T-helper 1 cell treated with Interleukin-12 subunit alpha and Interleukin-12 subunit beta and Interleukin-4 antibody, amounts not matched to agents 30 μg/mL and 1 μg/mL, for 36 hours (primary cell): ENCODE measurements around the gene NF1.
"Not testable (repeated sequence)": the region's sequence is repeated elsewhere in the genome, so short reads cannot be mapped to it uniquely, and the experiment has no call there.

Experiments used
- H3K27ac Mint-ChIP-seq: one replicate; pipeline ENCODE4 v1.8.0; 2021; ENCODE audit warnings: mild to moderate bottlenecking, mixed read lengths
- H3K27me3 Mint-ChIP-seq: one replicate; pipeline ENCODE4 v1.8.0; 2021; ENCODE audit warnings: low read depth, mixed read lengths
- H3K36me3 Mint-ChIP-seq: one replicate; pipeline ENCODE4 v1.8.0; 2021; ENCODE audit warnings: low read depth, mixed read lengths
- H3K4me1 Mint-ChIP-seq: one replicate; pipeline ENCODE4 v1.8.0; 2021; ENCODE audit warnings: low read depth, mixed read lengths
- H3K4me3 Mint-ChIP-seq: one replicate; pipeline ENCODE4 v1.8.0; 2021; ENCODE audit warnings: mild to moderate bottlenecking, moderate library complexity, mixed read lengths
- H3K9me3 Mint-ChIP-seq: one replicate; pipeline ENCODE4 v1.8.0; 2021; ENCODE audit warnings: mixed read lengths

The NF1 gene

GRCh38 chr17:31064707-31065106 is 30.1 kb upstream of the NF1 start:
- peaks cover 2% of the 10 kb centered on the region for H3K4me1 Mint-ChIP-seq
- no peaks in the 10 kb centered on the region for H3K36me3 Mint-ChIP-seq
- no peaks in the 10 kb centered on the region for H3K9me3 Mint-ChIP-seq
- no peak overlapping the region for H3K4me3 Mint-ChIP-seq
- no peak overlapping the region for H3K27ac Mint-ChIP-seq
- peaks cover 6% of the 10 kb centered on the region for H3K27me3 Mint-ChIP-seq

DNA sequence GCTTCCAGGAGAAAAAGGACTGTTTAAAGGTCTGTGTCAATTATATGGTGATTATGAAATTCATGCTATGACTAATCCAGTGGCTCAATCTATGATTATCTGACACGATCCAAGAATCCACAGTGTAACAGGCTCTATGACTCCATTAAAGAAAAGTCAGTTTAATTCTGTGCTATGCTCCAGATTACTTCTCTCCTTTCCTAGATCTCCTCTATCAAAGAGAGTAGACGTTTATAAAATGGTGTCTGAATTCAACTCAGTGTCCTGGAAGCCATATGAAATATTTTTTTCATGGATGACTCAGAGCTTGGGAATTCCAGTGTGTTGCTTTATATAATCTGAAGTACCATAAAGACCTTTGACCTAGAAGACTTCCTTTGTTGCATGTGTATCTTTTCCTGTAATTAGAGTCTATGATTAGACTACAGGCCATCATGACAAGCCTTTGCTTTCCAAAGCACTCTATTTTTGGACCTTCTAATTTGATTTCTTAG is 27.0 kb upstream of the NF1 start:
- H3K36me3 Mint-ChIP-seq: no peaks in the 10 kb centered on the region
- no peaks in the 10 kb centered on the region for H3K4me1 Mint-ChIP-seq
- H3K27me3 Mint-ChIP-seq: peaks cover 6% of the 10 kb centered on the region
- no peak overlapping the region for H3K27ac Mint-ChIP-seq
- no peaks in the 10 kb centered on the region for H3K9me3 Mint-ChIP-seq
- H3K4me3 Mint-ChIP-seq: no peak overlapping the region

- H3K27ac Mint-ChIP-seq: no peak overlapping the region
- H3K4me1 Mint-ChIP-seq: no peaks in the 10 kb centered on the region
- H3K36me3 Mint-ChIP-seq: no peaks in the 10 kb centered on the region
- peaks cover 6% of the 10 kb centered on the region for H3K27me3 Mint-ChIP-seq
- no peak overlapping the region for H3K4me3 Mint-ChIP-seq
- no peaks in the 10 kb centered on the region for H3K9me3 Mint-ChIP-seq
These were observed 26.5 kb upstream of the NF1 start for GRCh38 chr17:31068291-31068690.

GRCh38 chr17:31072186-31072585 is 22.6 kb upstream of the NF1 start:
- H3K36me3 Mint-ChIP-seq: no peaks in the 10 kb centered on the region
- H3K27me3 Mint-ChIP-seq: peaks cover 3% of the 10 kb centered on the region
- H3K4me3 Mint-ChIP-seq: no peak overlapping the region
- no peaks in the 10 kb centered on the region for H3K4me1 Mint-ChIP-seq
- H3K9me3 Mint-ChIP-seq: no peaks in the 10 kb centered on the region
- no peak overlapping the region for H3K27ac Mint-ChIP-seq

- Mint-ChIP-seq H3K4me3 (no peak overlapping the region), H3K4me1 (no peaks in the 10 kb centered on the region), H3K36me3 (no peaks in the 10 kb centered on the region), H3K27ac (no peak overlapping the region), H3K9me3 (no peaks in the 10 kb centered on the region), H3K27me3 (peaks cover 3% of the 10 kb centered on the region)
These were observed 21.4 kb upstream of the NF1 start for GRCh38 chr17:31073411-31073810.

GRCh38 chr17:31074772-31075555 is 19.8 kb upstream of the NF1 start:
- no peak overlapping the region for H3K4me3 Mint-ChIP-seq
- no peaks in the 10 kb centered on the region for H3K36me3 Mint-ChIP-seq
- H3K4me1 Mint-ChIP-seq: no peaks in the 10 kb centered on the region
- peaks cover 3% of the 10 kb centered on the region for H3K27me3 Mint-ChIP-seq
- no peaks in the 10 kb centered on the region for H3K9me3 Mint-ChIP-seq
- H3K27ac Mint-ChIP-seq: no peak overlapping the region

GRCh38 chr17:31078290-31078689 is 16.5 kb upstream of the NF1 start:
- no peaks in the 10 kb centered on the region for H3K9me3 Mint-ChIP-seq
- H3K27me3 Mint-ChIP-seq: peaks cover 3% of the 10 kb centered on the region
- H3K4me3 Mint-ChIP-seq: no peak overlapping the region
- no peaks in the 10 kb centered on the region for H3K36me3 Mint-ChIP-seq
- H3K27ac Mint-ChIP-seq: no peak overlapping the region
- H3K4me1 Mint-ChIP-seq: no peaks in the 10 kb centered on the region

GRCh38 chr17:31079731-31080130 is 15.0 kb upstream of the NF1 start:
- Mint-ChIP-seq H3K36me3 (no peaks in the 10 kb centered on the region), H3K4me1 (no peaks in the 10 kb centered on the region), H3K27me3 (peaks cover 2% of the 10 kb centered on the region), H3K9me3 (no peaks in the 10 kb centered on the region), H3K27ac (no peak overlapping the region), H3K4me3 (no peak overlapping the region)

DNA sequence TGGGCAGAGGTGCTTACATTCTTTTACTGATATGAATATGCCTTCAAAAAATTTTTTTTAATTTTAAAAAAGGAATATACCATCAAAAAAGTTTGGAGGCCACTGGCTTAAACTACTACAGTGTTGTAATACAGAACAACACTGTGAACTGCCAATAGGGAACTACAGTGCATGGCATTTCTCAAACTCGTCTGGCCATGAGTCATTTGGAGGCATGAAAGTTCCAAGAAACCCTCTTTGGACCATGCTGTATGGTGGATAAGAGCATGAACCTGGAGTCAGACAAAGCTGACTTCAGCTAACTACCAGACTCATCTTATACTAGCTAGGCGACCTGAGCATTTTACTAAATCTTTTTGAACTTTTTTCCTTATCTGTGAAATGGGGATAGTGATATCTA is 9.2 kb upstream of the NF1 start:
- Mint-ChIP-seq H3K4me1 (no peaks in the 10 kb centered on the region), H3K27me3 (no peaks in the 10 kb centered on the region), H3K4me3 (no peak overlapping the region), H3K9me3 (no peaks in the 10 kb centered on the region), H3K36me3 (no peaks in the 10 kb centered on the region), H3K27ac (no peak overlapping the region)

DNA sequence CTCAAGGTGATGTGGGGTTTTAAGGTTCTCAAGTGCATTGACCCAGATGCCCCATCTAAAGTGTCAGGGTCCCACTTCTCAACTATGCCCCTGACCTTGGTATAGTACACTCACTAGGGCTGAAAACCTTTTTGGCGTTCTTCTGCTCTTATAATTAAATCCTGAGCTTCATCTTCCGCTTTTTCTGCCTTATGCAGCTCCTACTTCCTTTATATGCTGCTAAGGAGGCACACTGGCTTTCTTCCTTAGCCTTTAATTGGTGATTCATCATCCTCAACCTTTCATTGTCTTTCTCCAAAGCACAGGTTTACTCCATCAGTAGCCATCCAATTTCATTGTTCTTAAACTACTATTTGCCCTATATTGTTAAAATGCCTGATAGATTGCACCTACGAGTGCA is 5.3 kb upstream of the NF1 start:
- Mint-ChIP-seq H3K4me1 (peaks cover 7% of the 10 kb centered on the region), H3K9me3 (no peaks in the 10 kb centered on the region), H3K4me3 (no peak overlapping the region), H3K36me3 (no peaks in the 10 kb centered on the region), H3K27me3 (no peaks in the 10 kb centered on the region), H3K27ac (no peak overlapping the region)

GRCh38 chr17:31090650-31091049 is 4.1 kb upstream of the NF1 start:
- H3K27me3 Mint-ChIP-seq, H3K4me3 Mint-ChIP-seq, H3K4me1 Mint-ChIP-seq, H3K36me3 Mint-ChIP-seq, H3K9me3 Mint-ChIP-seq, H3K27ac Mint-ChIP-seq: not testable (repeated sequence)

DNA sequence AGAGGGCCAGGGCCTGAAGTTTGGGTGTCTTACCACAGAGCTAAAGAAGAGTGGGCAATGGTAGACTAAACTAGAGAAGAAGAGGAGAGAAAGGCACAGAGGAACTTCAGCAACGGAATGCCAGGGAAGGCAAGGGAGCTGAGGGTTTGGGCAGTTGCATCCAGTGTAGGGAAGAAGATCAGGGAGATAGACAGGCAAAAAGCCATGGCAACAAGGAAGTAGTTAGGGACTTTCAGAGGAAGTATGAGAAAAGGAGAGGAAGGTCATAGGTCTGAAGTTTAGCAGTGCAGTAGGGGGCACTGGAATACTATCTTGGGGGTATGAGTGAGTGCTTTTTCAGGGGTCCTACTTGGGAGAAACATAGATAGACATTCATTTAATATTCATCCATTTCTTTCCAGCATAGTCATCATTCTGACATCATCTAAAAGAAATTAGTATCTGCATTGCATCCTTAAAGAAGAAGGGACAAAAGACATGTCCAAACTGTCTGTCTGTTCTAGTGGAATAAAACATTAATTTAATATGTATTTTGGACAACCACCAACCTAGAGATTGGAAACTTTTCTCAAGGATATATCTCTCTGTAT is 2.2 kb upstream of the NF1 start:
- H3K4me1 Mint-ChIP-seq: peaks cover 18% of the 10 kb centered on the region
- H3K27me3 Mint-ChIP-seq: no peaks in the 10 kb centered on the region
- H3K27ac Mint-ChIP-seq: peak overlapping the region; percentile 57
- no peaks in the 10 kb centered on the region for H3K9me3 Mint-ChIP-seq
- H3K36me3 Mint-ChIP-seq: no peaks in the 10 kb centered on the region
- H3K4me3 Mint-ChIP-seq: peak overlapping the region; percentile 29

DNA sequence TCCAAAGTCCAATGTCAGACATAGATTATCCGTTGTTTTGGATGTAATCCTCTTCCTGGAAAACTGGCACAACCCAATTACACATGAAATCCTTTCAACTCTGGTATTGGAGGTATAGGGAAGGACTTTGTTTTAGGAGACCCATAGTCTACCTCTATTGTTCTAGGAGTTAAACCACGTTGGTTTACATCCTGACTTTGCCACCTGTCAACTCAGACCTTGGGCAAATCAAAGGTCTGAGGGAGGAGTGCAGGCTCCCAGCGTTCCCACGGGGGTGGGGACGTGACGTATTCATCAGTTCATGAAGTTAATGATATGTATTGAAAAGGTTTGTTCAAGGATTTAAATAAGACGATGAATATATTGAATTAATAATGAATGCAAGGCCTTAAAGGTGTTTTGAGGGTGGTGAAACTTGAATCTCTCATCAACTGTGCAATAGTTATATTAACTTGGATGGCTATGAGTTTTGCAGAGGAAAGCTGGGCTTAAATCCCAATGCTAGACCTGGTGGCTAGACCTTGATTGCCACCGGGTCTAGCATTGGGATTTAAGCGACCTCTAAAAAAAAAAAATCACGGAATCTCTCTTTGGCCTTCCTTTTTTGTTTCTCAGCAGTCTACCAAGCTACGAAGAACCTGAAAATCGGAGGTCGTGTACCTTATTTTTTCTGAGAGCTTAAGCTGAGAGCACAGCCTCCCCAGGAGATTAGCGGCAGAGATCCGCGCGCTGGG is 744 bp upstream of the NF1 start:
- no peak overlapping the region for H3K27ac Mint-ChIP-seq
- no peaks in the 10 kb centered on the region for H3K36me3 Mint-ChIP-seq
- H3K9me3 Mint-ChIP-seq: no peaks in the 10 kb centered on the region
- peaks cover 18% of the 10 kb centered on the region for H3K4me1 Mint-ChIP-seq
- peak overlapping the region; percentile 79 for H3K4me3 Mint-ChIP-seq
- H3K27me3 Mint-ChIP-seq: no peaks in the 10 kb centered on the region

DNA sequence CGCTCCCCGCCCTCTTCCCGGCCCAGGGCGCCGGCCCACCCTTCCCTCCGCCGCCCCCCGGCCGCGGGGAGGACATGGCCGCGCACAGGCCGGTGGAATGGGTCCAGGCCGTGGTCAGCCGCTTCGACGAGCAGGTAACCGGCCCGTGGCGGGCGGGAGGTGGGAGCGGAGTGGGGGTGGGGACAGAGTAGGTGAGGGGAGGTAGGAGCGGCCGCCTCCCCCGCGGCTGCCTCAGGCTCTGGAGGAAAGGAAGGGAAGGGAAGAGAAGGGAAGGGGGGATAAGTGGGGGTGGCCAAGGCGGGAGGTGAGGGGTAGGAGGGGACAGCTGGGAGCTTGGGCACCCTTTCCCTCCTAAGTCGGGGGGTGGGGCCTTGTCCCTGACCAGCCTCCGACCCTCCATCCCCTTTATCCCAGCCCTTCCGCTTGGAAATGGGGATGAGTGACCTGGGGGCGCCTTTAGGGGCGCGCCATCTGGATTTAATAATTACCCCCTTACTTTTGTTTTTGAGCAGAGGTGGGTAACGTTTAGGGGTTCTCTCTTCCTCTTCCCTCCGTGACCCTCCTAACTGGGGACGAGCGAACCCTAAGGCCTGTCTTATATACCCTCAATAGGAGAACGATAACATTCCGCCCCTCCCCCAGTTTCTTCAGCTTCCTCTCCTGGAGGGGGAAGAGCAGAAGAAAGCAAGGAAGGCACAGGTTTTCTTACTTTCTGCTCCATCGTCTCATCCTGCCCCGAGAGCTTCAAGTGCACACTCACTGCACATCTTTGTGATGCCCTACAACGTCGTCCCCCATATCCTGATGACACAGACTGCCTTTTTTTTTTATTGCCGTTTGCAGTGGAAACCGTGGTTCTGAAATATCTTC is 694 bp downstream of the NF1 start:
- H3K4me3 Mint-ChIP-seq: peak overlapping the region; percentile 97
- peaks cover 18% of the 10 kb centered on the region for H3K4me1 Mint-ChIP-seq

More for the DNA sequence above, 694 bp downstream of the NF1 start:
- H3K27me3 Mint-ChIP-seq: no peaks in the 10 kb centered on the region
- no peaks in the 10 kb centered on the region for H3K36me3 Mint-ChIP-seq
- no peaks in the 10 kb centered on the region for H3K9me3 Mint-ChIP-seq
- peak overlapping the region; percentile 92 for H3K27ac Mint-ChIP-seq
